D721Med (cell line): ENCODE data around the gene NOTCH1.

ENCODE experiments used
- DNase-seq: peaks from one replicate; pipeline ENCODE4 v3.0.0; 2011; ENCODE audit warnings: low spot score; ENCODE audit not compliant: insufficient read length
- FAIRE-seq: peaks from 2 replicates; lab custom pipeline; 2011; peaks lifted over from hg19 to GRCh38; lab: Jason Lieb, UNC
- CTCF ChIP-seq: IDR thresholded peaks from 2 replicates; pipeline ENCODE4 v1.5.1; 2012; ENCODE audit warnings: mild to moderate bottlenecking, control low read depth; ENCODE audit not compliant: insufficient read depth; ENCODE audit errors: missing control alignments

NOTCH1 gene

GRCh38 chr9:136542241-136543040 lies 3.4 kb downstream of the NOTCH1 start:
- TF ChIP-seq CTCF, result no peak
- DNase-seq, result peak; percentile 89
- FAIRE-seq, result no peak

- no peak for FAIRE-seq
- no peak for DNase-seq
These were observed 4.1 kb downstream of the NOTCH1 start for GRCh38 chr9:136541709-136542108.

GRCh38 chr9:136541179-136541578 lies 4.7 kb downstream of the NOTCH1 start:
- no peak for FAIRE-seq
- DNase-seq, result no peak
- no peak for TF ChIP-seq CTCF

More at GRCh38 chr9:136541709-136542108, 4.1 kb downstream of the NOTCH1 start:
- TF ChIP-seq CTCF, result no peak

- DNase-seq (no peak), FAIRE-seq (no peak)
- no peak for TF ChIP-seq CTCF
These were observed 6.1 kb downstream of the NOTCH1 start for GRCh38 chr9:136539427-136540421.

GRCh38 chr9:136538599-136539426 lies 7.0 kb downstream of the NOTCH1 start:
- no peak for TF ChIP-seq CTCF
- DNase-seq (no peak), FAIRE-seq (no peak)

- FAIRE-seq (no peak), DNase-seq (no peak)
- TF ChIP-seq CTCF, result no peak
These were observed 7.8 kb downstream of the NOTCH1 start for GRCh38 chr9:136537896-136538598.
